Measurements from ENCODE around the gene PPP3R2. TPM values are rescaled to one million over a fixed set of nuclear protein-coding genes. Genes with fewer than 3 reads are reported as not detected.

The PPP3R2 gene
- total and polyA plus RNA-seq, 2 experiments from 2014 or later: not detected

- ATAC-seq: no peak
- Histone ChIP-seq H3F3A (replicated peaks; ENCODE audit: low read depth) (no peaks in the 10 kb centered on the region; the same call in 1 of the 2 replicates), H3K9me2 (ENCODE audit: insufficient read depth) (no peaks in the 10 kb centered on the region), H3K4me2 (no peak overlapping the region), H4K20me1 (replicated peaks; ENCODE audit: insufficient read depth) (peaks cover 11% of the 10 kb centered on the region), H3K27me3 (ENCODE audit: insufficient read depth) (no peaks in the 10 kb centered on the region), H3K4me3 (no peak overlapping the region), H2AFZ (no peak overlapping the region), H3K4me1 (ENCODE audit: insufficient read depth) (no peaks in the 10 kb centered on the region), H3K27ac (ENCODE audit: low read depth) (no peak overlapping the region), H3K79me2 (replicated peaks; ENCODE audit: insufficient read depth) (peaks cover 13% of the 10 kb centered on the region), H3K36me3 (ENCODE audit: insufficient read depth) (peaks cover 27% of the 10 kb centered on the region)
- TF ChIP-seq REST (IDR thresholded peaks at IDR 0.05; ENCODE audit: unreplicated experiment): no peak
- TF ChIP-seq EZH2 (IDR thresholded peaks at IDR 0.05; ENCODE audit: low read depth, unreplicated experiment): no peak
- no peak for TF ChIP-seq CREB1 (CRISPR knock-in tag; IDR thresholded peaks at IDR 0.05; ENCODE audit: low read depth)
- no peak for TF ChIP-seq STAT1 (IDR thresholded peaks at IDR 0.05; ENCODE audit: unreplicated experiment)
- no peak for TF ChIP-seq ZNF114 (CRISPR knock-in tag; IDR thresholded peaks at IDR 0.05)
- no peak for TF ChIP-seq JUNB (IDR thresholded peaks at IDR 0.05; ENCODE audit: unreplicated experiment)
- TF ChIP-seq POLR2AphosphoS5 (IDR thresholded peaks at IDR 0.05; ENCODE audit: low read depth): no peak
- TF ChIP-seq ETS1 (IDR thresholded peaks at IDR 0.05): no peak
- no peak for TF ChIP-seq EZH2phosphoT487 (IDR thresholded peaks at IDR 0.05; ENCODE audit: unreplicated experiment)
- no peak for TF ChIP-seq NANOG (IDR thresholded peaks at IDR 0.05; ENCODE audit: borderline replicate concordance)
- TF ChIP-seq ZNF331 (CRISPR knock-in tag; IDR thresholded peaks at IDR 0.05; ENCODE audit: low read depth): no peak
- no peak for TF ChIP-seq ZNF462 (CRISPR knock-in tag; IDR thresholded peaks at IDR 0.05)
- TF ChIP-seq CTCF (conservative IDR thresholded peaks at IDR 0.05; ENCODE audit: low read depth in 2 of 2): no peak
- no peaks in the 10 kb centered on the region for H3K9me3 Mint-ChIP-seq
- peaks cover 33% of the 10 kb centered on the region for H3K36me3 Mint-ChIP-seq (ENCODE audit: low read depth)
- H3K4me3 Mint-ChIP-seq: no peak overlapping the region
- H3K27me3 Mint-ChIP-seq (ENCODE audit: insufficient read depth, low read depth, poor library complexity): no peaks in the 10 kb centered on the region
- no peak for DNase-seq (ENCODE audit: low spot score)
- H3K4me1 Mint-ChIP-seq: no peaks in the 10 kb centered on the region; the same call in 2 of the 3 replicates
- no peak overlapping the region for H3K27ac Mint-ChIP-seq
Observed at GRCh38 chr9:101543098-101543735, 51.6 kb downstream of the PPP3R2 start.
